ENCODE measurements around the gene ADRB2.

ADRB2 gene

GRCh38 chr5:148860599-148860998, 34.2 kb downstream of the ADRB2 start:
- no peaks in the 10 kb centered on the region for H3K27me3 ChIP-seq
- intact Hi-C loops (cut with DNase I; ENCODE audit: low total_unique reads): no loop called here
- no peaks in the 10 kb centered on the region for H3K36me3 ChIP-seq
- H3K9me3 ChIP-seq: no peaks in the 10 kb centered on the region
- peaks cover 0 to 8% (median 0%) of the 10 kb centered on the region in 4 donors for H3K4me1 ChIP-seq
- H3K4me3 ChIP-seq: no peak overlapping the region
- TF ChIP-seq, protein P1, sequence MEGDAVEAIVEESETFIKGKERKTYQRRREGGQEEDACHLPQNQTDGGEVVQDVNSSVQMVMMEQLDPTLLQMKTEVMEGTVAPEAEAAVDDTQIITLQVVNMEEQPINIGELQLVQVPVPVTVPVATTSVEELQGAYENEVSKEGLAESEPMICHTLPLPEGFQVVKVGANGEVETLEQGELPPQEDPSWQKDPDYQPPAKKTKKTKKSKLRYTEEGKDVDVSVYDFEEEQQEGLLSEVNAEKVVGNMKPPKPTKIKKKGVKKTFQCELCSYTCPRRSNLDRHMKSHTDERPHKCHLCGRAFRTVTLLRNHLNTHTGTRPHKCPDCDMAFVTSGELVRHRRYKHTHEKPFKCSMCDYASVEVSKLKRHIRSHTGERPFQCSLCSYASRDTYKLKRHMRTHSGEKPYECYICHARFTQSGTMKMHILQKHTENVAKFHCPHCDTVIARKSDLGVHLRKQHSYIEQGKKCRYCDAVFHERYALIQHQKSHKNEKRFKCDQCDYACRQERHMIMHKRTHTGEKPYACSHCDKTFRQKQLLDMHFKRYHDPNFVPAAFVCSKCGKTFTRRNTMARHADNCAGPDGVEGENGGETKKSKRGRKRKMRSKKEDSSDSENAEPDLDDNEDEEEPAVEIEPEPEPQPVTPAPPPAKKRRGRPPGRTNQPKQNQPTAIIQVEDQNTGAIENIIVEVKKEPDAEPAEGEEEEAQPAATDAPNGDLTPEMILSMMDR (IDR thresholded peaks at IDR 0.05): no peak
- no peak for DNase-seq
- no peak overlapping the region for H3K27ac ChIP-seq

GRCh38 chr5:148861088-148861487, 34.7 kb downstream of the ADRB2 start:
- no peaks in the 10 kb centered on the region for H3K9me3 ChIP-seq
- no peak overlapping the region for H3K27ac ChIP-seq
- no peak for DNase-seq
- TF ChIP-seq, protein P1 (IDR thresholded peaks at IDR 0.05): no peak
- H3K4me1 ChIP-seq: peaks cover 0 to 5% (median 0%) of the 10 kb centered on the region in 4 donors
- no peaks in the 10 kb centered on the region for H3K36me3 ChIP-seq
- H3K4me3 ChIP-seq: no peak overlapping the region
- intact Hi-C loops (cut with DNase I; ENCODE audit: low total_unique reads): no loop called here
- H3K27me3 ChIP-seq: no peaks in the 10 kb centered on the region

DNA sequence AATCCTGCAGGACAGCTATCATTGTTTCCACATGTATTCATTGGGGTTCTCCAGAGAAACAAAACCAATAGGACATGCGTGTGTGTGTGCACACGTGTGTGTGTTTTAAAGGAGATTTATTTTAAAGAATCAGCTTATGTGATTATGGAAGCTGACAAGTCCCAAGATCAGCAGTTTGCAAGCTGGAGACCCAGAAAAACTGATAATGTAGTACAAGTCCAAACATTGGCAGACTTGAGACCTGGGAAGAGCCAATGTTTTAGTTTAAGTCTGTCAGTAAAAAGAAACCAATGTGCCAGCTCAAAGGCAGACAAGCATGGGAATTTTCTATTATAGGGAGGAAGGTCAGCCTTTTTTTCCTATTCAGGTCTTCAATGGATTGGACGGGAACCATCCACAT, 35.3 kb downstream of the ADRB2 start:
- H3K4me3 ChIP-seq: no peak overlapping the region
- no peak for DNase-seq
- no peaks in the 10 kb centered on the region for H3K9me3 ChIP-seq
- H3K36me3 ChIP-seq: no peaks in the 10 kb centered on the region
- no peaks in the 10 kb centered on the region for H3K27me3 ChIP-seq
- TF ChIP-seq, protein P1 (IDR thresholded peaks at IDR 0.05): no peak
- H3K4me1 ChIP-seq: peaks cover 0 to 5% (median 0%) of the 10 kb centered on the region in 4 donors
- intact Hi-C loops (cut with DNase I; ENCODE audit: low total_unique reads): no loop called here
- H3K27ac ChIP-seq: no peak overlapping the region

- H3K27ac ChIP-seq: no peak overlapping the region
- intact Hi-C loops (cut with DNase I; ENCODE audit: low total_unique reads): no loop called here
- DNase-seq: no peak
Observed at GRCh38 chr5:148864113-148864841, 37.9 kb downstream of the ADRB2 start.

GRCh38 chr5:148866024-148866423, 39.6 kb downstream of the ADRB2 start:
- no peaks in the 10 kb centered on the region for H3K36me3 ChIP-seq
- TF ChIP-seq, protein P1 (IDR thresholded peaks at IDR 0.05): no peak
- intact Hi-C loops (cut with DNase I; ENCODE audit: low total_unique reads): no loop called here

More at GRCh38 chr5:148864113-148864841, 37.9 kb downstream of the ADRB2 start:
- Histone ChIP-seq H3K4me1 (peaks cover 0 to 5% (median 0%) of the 10 kb centered on the region in 4 donors), H3K9me3 (no peaks in the 10 kb centered on the region), H3K27me3 (no peaks in the 10 kb centered on the region), H3K36me3 (no peaks in the 10 kb centered on the region), H3K4me3 (no peak overlapping the region)
- TF ChIP-seq, protein P1 (IDR thresholded peaks at IDR 0.05): no peak

More at GRCh38 chr5:148866024-148866423, 39.6 kb downstream of the ADRB2 start:
- DNase-seq: no peak
- H3K27ac ChIP-seq: no peak overlapping the region
- peaks cover 0 to 5% (median 0%) of the 10 kb centered on the region in 4 donors for H3K4me1 ChIP-seq
- no peaks in the 10 kb centered on the region for H3K9me3 ChIP-seq
- H3K4me3 ChIP-seq: no peak overlapping the region
- no peaks in the 10 kb centered on the region for H3K27me3 ChIP-seq
